HL-60 (cell line): ENCODE results near the gene NCCRP1.

ENCODE experiments used
- CTCF ChIP-seq: IDR thresholded peaks from one replicate; pipeline ENCODE4 v1.5.1; 2011; ENCODE audit warnings: low read length, control low read depth, inconsistent platforms; ENCODE audit not compliant: insufficient read depth
- GABPA ChIP-seq: IDR thresholded peaks from 2 replicates; pipeline ENCODE4 v1.6.1; 2012; ENCODE audit warnings: low read depth
- POLR2AphosphoS5 ChIP-seq: IDR thresholded peaks from 2 replicates; pipeline ENCODE4 v1.6.1; 2012; ENCODE audit warnings: low read depth

GRCh38 chr19:39148939-39149529 lies 47.7 kb upstream of the NCCRP1 start:
- TF ChIP-seq CTCF, result no peak
- TF ChIP-seq POLR2AphosphoS5, result no peak
- TF ChIP-seq GABPA, result no peak
